ENCODE results near the gene TDRD3.
"Not testable (repeated sequence)": the region's sequence is repeated elsewhere in the genome, so short reads cannot be mapped to it uniquely, and the experiment has no call there.

TDRD3 gene

GRCh38 chr13:60396783-60397703, at the start of gene TDRD3:
Gene TDRD3, plus strand, starts transcription at chr13:60397220. Its CDS starts 145 bp downstream, at chr13:60397365.
- DNase-seq (ENCODE audit: low read depth in 2 of 2): peak; percentile 47 to 59

- no peak for DNase-seq (ENCODE audit: low read depth in 2 of 2)
Observed at GRCh38 chr13:60347690-60348089, 49.3 kb upstream of the TDRD3 start.

- DNase-seq (ENCODE audit: low read depth in 2 of 2): no peak
Observed at GRCh38 chr13:60348097-60348496, 48.9 kb upstream of the TDRD3 start.

- no peak for DNase-seq (ENCODE audit: low read depth in 2 of 2)
Observed at GRCh38 chr13:60351326-60351725, 45.7 kb upstream of the TDRD3 start.

GRCh38 chr13:60351855-60352615, 45.0 kb upstream of the TDRD3 start:
- DNase-seq (ENCODE audit: low read depth in 2 of 2): no peak

GRCh38 chr13:60352644-60353043, 44.4 kb upstream of the TDRD3 start:
- no peak for DNase-seq (ENCODE audit: low read depth in 2 of 2)

- DNase-seq (ENCODE audit: low read depth in 2 of 2): no peak
Observed at GRCh38 chr13:60355056-60355455, 42.0 kb upstream of the TDRD3 start.

- DNase-seq (ENCODE audit: low read depth in 2 of 2): no peak
Observed at GRCh38 chr13:60356970-60357369, 40.0 kb upstream of the TDRD3 start.

GRCh38 chr13:60358453-60358852, 38.6 kb upstream of the TDRD3 start:
- no peak for DNase-seq (ENCODE audit: low read depth in 2 of 2)

- DNase-seq (ENCODE audit: low read depth in 2 of 2): no peak
Observed at GRCh38 chr13:60363288-60363687, 33.7 kb upstream of the TDRD3 start.

- DNase-seq (ENCODE audit: low read depth in 2 of 2): no peak
Observed at GRCh38 chr13:60369242-60369641, 27.8 kb upstream of the TDRD3 start.

GRCh38 chr13:60370343-60370742, 26.7 kb upstream of the TDRD3 start:
- no peak for DNase-seq (ENCODE audit: low read depth in 2 of 2)

- no peak for DNase-seq (ENCODE audit: low read depth in 2 of 2)
Observed at GRCh38 chr13:60372141-60372540, 24.9 kb upstream of the TDRD3 start.

GRCh38 chr13:60379282-60379681, 17.7 kb upstream of the TDRD3 start:
- not testable (repeated sequence) for DNase-seq (ENCODE audit: low read depth in 2 of 2)

GRCh38 chr13:60379837-60380565, 17.0 kb upstream of the TDRD3 start:
- DNase-seq (ENCODE audit: low read depth in 2 of 2): no peak

- DNase-seq (ENCODE audit: low read depth in 2 of 2): no peak
Observed at GRCh38 chr13:60384911-60385310, 12.1 kb upstream of the TDRD3 start.

GRCh38 chr13:60386250-60386649, 10.8 kb upstream of the TDRD3 start:
- DNase-seq (ENCODE audit: low read depth in 2 of 2): no peak

GRCh38 chr13:60392131-60392530, 4.9 kb upstream of the TDRD3 start:
- no peak for DNase-seq (ENCODE audit: low read depth in 2 of 2)

- peak; percentile 70 to 77 for DNase-seq (ENCODE audit: low read depth in 2 of 2)
Observed at GRCh38 chr13:60395971-60396782, 843 bp upstream of the TDRD3 start.

- peak in 1 of 2 donors; percentile 1 for DNase-seq (ENCODE audit: low read depth in 2 of 2)
Observed at GRCh38 chr13:60397704-60398378, 821 bp downstream of the TDRD3 start.
